Activated T-helper 17 cell treated with anti-CD3 and anti-CD28 coated beads, Interleukin-2, amount 50 U/mL, for 72 hours (primary cell): ENCODE measurements around the gene USP47. TPM values are rescaled to one million over a fixed set of nuclear protein-coding genes. Genes with fewer than 3 reads are reported as not detected.

Source experiments
- ATAC-seq: fragments of 150-1000 bp; cut with Tn5 transposase; replicated peaks from 2 replicates; pipeline ENCODE4 v1.10.0; 2021; ENCODE audit warnings: mild to moderate bottlenecking, moderate library complexity
- H3K27ac Mint-ChIP-seq: one replicate; pipeline ENCODE4 v1.8.0; 2022; ENCODE audit warnings: mixed read lengths
- H3K27me3 Mint-ChIP-seq: one replicate; pipeline ENCODE4 v1.8.0; 2022; ENCODE audit warnings: mixed read lengths
- H3K36me3 Mint-ChIP-seq: one replicate; pipeline ENCODE4 v1.8.0; 2022; ENCODE audit warnings: low read depth, mild to moderate bottlenecking, mixed read lengths
- H3K4me1 Mint-ChIP-seq: one replicate; pipeline ENCODE4 v1.8.0; 2022; ENCODE audit warnings: mixed read lengths
- H3K4me3 Mint-ChIP-seq: one replicate; pipeline ENCODE4 v1.8.0; 2022; ENCODE audit warnings: mild to moderate bottlenecking, mixed read lengths
- H3K9me3 Mint-ChIP-seq: one replicate; pipeline ENCODE4 v1.8.0; 2022; ENCODE audit warnings: mixed read lengths
- total RNA-seq, 2 donors: library from RNA; stranded (reverse); gene quantifications; one replicate each; pipeline ENCODE4 v1.2.3, GENCODE V29; 2022

USP47 gene
- total RNA-seq, 2 donors from 2014 or later: 37.1 to 58.2 TPM

DNA sequence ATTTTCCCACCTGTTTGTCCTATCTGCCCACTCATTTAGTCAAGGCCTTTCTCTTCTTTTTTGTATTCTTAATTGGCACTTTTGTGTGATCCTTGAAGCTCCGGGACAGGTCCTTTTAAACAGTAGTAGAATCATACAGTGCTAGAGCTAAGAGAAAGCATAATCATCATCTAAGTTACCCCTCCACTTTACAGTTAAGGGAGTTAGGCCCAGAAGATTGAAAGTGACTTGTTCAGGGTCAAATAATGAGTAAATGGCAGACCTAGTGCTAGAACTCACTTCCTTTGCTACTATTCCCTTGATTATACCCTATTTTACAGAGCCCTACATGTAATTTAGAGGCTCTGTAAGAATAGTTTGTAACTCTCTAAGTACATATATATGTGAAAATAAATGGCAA, 2.5 kb downstream of the USP47 start:
- peak; percentile 6 for ATAC-seq
- no peaks in the 10 kb centered on the region for H3K27me3 Mint-ChIP-seq
- H3K4me1 Mint-ChIP-seq: peaks cover 12% of the 10 kb centered on the region
- H3K4me3 Mint-ChIP-seq: no peak overlapping the region
- H3K27ac Mint-ChIP-seq: no peak overlapping the region
- no peaks in the 10 kb centered on the region for H3K9me3 Mint-ChIP-seq
- H3K36me3 Mint-ChIP-seq: peaks cover 7% of the 10 kb centered on the region

DNA sequence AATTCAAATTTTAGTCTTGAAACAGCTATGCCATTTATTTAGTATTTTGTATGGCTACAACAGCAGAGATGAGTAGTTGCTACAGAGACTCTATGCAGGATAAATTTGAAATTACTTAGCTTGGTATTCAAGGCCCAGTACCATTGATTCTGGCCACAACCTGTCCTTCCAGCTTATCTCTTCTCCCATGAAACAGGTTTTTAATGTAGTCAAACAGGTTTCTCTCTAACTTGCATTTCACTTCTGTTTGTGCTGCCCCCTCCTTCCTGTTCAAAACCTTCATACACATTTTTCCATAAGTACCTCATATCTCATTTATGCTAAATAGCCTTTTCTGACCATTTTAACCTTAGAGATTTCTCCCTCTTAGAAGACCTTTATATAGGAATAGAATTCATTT, 3.3 kb downstream of the USP47 start:
- Mint-ChIP-seq H3K4me3 (no peak overlapping the region), H3K9me3 (no peaks in the 10 kb centered on the region), H3K27me3 (no peaks in the 10 kb centered on the region), H3K27ac (no peak overlapping the region), H3K36me3 (peaks cover 7% of the 10 kb centered on the region), H3K4me1 (peaks cover 20% of the 10 kb centered on the region)
- peak; percentile 8 for ATAC-seq

DNA sequence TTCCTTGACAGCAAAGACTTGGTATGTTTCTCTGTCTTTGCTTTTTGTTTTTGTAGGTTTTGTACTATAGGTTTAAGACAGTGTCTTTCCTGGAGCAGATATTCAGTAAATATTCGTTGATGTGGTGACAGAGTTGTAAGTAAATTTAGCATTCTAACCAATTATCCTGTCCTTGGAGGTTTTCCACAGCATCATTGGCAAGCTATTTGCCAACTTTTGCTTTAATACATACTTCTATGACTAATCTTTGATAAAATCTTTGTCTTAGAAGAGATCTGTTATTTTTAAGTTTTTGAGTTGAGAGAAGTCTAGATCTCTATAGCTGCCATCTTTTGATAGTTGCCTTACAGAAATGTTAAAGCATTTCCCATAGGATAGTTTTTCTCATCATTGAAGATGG, 3.8 kb downstream of the USP47 start:
- no peak overlapping the region for H3K27ac Mint-ChIP-seq
- peaks cover 25% of the 10 kb centered on the region for H3K4me1 Mint-ChIP-seq
- no peak overlapping the region for H3K4me3 Mint-ChIP-seq
- no peak for ATAC-seq
- peaks cover 7% of the 10 kb centered on the region for H3K36me3 Mint-ChIP-seq
- no peaks in the 10 kb centered on the region for H3K27me3 Mint-ChIP-seq
- no peaks in the 10 kb centered on the region for H3K9me3 Mint-ChIP-seq

DNA sequence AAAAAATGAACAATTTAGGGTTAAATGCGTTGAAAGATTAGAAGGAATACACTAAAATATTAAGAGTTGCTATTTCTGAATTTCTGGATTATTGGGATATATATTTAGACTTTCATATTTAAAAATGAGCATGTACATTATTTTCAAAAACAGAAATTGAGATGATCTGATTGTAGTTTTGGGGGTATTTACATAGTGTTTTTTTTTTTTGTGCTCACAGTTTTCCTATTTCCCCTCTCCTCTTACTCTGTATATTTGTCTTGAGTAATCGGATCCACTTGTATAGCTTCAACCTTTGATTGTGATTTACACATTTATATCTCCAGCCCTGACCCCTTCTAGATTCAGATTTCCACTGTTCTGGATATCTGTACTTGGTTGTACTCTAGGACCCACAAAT, 5.3 kb downstream of the USP47 start:
- peak overlapping the region; percentile 1 for H3K27ac Mint-ChIP-seq
- H3K4me1 Mint-ChIP-seq: peaks cover 34% of the 10 kb centered on the region
- no peak for ATAC-seq
- no peak overlapping the region for H3K4me3 Mint-ChIP-seq
- H3K9me3 Mint-ChIP-seq: no peaks in the 10 kb centered on the region
- peaks cover 7% of the 10 kb centered on the region for H3K36me3 Mint-ChIP-seq
- H3K27me3 Mint-ChIP-seq: no peaks in the 10 kb centered on the region

DNA sequence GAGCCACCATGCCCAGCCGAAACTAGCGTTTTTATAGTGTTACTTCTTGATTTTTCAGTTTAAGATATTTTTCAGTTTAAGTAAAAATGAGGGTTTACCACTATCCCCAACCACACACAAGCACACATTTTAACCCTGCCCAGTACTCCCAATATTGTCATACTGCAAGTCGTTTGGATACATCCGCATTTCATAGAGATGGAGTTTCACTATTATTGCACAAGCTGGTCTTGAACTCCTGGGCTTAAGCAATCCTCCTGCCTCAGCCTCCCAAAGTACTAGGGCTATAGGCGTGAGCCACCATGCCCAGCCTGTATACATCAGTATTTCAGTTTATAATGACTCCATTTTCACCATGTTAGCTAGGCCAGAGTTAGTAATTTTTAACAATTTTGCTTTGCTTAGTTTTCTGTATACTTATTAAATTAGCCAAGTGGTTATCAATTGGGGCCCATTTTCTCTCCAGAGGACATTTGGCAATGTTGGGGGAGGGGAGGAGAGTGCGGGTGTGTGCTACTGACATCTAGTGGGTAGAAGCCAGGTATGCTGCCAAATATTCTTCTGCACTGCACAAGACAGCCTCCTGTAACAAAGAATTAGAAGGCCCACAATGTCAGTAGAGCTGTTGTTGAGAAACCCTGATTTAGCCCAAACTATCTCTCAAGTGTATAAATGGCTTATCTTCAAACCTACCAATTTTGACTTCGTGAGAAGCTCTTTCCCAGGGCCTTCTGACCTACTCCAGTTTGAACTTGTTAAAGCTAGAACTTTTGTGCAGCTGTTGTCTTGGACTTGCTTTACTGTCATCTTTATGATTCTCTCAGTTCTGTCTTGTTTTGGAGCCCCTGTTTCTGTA, 7.3 kb downstream of the USP47 start:
- H3K4me1 Mint-ChIP-seq: peaks cover 49% of the 10 kb centered on the region
- peak overlapping the region; percentile 3 for H3K4me3 Mint-ChIP-seq
- no peaks in the 10 kb centered on the region for H3K27me3 Mint-ChIP-seq
- H3K9me3 Mint-ChIP-seq: no peaks in the 10 kb centered on the region
- ATAC-seq: peak; percentile 69
- peak overlapping the region; percentile 4 for H3K27ac Mint-ChIP-seq
- H3K36me3 Mint-ChIP-seq: peaks cover 7% of the 10 kb centered on the region

DNA sequence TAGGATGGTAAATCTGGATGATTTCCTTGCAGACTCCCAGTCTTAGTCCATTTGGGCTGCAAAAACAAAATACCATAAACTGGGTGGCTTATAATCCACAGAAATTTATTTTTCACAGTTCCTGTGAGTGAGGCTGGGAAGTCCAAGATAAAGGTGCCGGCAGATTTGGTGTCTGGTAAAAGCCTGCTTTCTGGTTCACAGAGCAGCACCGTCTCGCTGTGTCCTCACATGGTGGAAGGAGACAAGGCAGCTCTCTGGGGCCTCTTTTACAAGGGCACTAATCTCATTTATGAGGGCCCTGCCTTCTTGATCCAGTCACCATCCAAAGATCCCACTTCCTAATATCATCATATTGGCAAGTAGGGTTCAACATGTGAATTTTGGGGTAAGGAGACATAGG, 8.9 kb downstream of the USP47 start:
- Mint-ChIP-seq H3K9me3 (no peaks in the 10 kb centered on the region), H3K27ac (peak overlapping the region; percentile 4), H3K27me3 (no peaks in the 10 kb centered on the region), H3K4me1 (peaks cover 52% of the 10 kb centered on the region), H3K4me3 (peak overlapping the region; percentile 3), H3K36me3 (peaks cover under 1% of the 10 kb centered on the region)
- no peak for ATAC-seq

DNA sequence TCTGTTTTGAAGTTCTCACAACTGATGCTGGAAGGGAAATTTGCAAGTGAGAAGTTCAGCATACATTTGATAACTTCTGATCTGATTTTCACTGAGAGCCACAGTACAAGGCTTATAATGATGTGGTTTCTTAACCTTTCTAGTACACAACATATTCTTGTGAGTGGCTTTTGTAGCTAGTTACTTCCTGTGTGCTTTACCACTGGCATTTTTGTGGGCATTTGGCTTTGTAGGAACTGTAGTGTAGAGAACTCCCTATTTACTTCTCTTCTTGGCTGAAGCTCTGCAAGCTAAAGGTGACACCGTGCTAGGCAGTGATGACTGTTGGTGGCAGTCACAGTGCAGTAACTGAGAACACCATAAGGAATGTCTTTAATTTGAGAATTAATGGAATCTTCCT, 14.9 kb downstream of the USP47 start:
- Mint-ChIP-seq H3K36me3 (no peaks in the 10 kb centered on the region), H3K27me3 (no peaks in the 10 kb centered on the region), H3K9me3 (no peaks in the 10 kb centered on the region), H3K4me3 (peak overlapping the region; percentile 26), H3K4me1 (peaks cover 38% of the 10 kb centered on the region), H3K27ac (no peak overlapping the region)
- peak; percentile 92 for ATAC-seq

DNA sequence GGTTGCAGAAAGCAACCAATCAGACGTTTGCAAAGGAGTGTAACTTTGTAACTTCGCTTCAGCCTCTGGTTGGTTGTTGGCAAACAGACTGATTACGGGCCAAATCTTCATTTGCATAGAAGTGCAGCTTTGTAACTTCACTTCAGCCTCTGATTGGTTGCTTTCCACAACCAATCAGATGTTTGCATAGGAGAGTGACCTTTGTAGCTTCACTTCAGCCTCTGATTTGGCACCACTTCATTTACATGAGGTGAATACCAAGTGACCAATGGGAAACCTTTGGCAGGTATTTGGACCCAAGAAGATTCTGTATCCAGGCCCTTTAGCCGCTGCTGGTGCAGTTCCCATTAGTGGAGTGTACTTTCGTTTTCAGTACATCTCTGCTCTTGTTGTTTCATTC, 16.0 kb downstream of the USP47 start:
- no peaks in the 10 kb centered on the region for H3K27me3 Mint-ChIP-seq
- H3K4me1 Mint-ChIP-seq: peaks cover 29% of the 10 kb centered on the region
- H3K36me3 Mint-ChIP-seq: no peaks in the 10 kb centered on the region
- no peaks in the 10 kb centered on the region for H3K9me3 Mint-ChIP-seq
- no peak overlapping the region for H3K27ac Mint-ChIP-seq
- H3K4me3 Mint-ChIP-seq: peak overlapping the region; percentile 37
- ATAC-seq: peak; percentile 38

DNA sequence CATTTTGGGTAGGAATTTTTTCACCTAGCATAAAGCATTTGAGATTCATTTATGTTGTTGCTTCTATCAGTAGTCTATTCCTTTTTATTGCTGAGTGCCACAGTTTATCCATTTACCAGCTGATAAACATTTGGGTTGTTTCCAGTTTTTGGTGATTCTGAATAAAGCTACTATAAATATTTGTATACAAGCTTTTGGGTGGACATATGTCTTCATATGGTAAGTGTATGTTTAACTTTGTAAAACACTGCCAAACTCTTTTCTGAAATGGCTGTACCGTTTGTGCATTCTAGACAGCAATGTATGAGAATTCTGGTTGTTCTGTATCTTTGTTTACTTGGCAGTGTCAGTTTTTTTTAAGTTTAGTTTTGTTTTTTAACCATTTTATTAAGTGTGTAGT, 16.9 kb downstream of the USP47 start:
- ATAC-seq: no peak
- peaks cover 21% of the 10 kb centered on the region for H3K4me1 Mint-ChIP-seq
- H3K27ac Mint-ChIP-seq: no peak overlapping the region
- peak overlapping the region; percentile 37 for H3K4me3 Mint-ChIP-seq
- no peaks in the 10 kb centered on the region for H3K9me3 Mint-ChIP-seq
- no peaks in the 10 kb centered on the region for H3K27me3 Mint-ChIP-seq
- H3K36me3 Mint-ChIP-seq: no peaks in the 10 kb centered on the region

DNA sequence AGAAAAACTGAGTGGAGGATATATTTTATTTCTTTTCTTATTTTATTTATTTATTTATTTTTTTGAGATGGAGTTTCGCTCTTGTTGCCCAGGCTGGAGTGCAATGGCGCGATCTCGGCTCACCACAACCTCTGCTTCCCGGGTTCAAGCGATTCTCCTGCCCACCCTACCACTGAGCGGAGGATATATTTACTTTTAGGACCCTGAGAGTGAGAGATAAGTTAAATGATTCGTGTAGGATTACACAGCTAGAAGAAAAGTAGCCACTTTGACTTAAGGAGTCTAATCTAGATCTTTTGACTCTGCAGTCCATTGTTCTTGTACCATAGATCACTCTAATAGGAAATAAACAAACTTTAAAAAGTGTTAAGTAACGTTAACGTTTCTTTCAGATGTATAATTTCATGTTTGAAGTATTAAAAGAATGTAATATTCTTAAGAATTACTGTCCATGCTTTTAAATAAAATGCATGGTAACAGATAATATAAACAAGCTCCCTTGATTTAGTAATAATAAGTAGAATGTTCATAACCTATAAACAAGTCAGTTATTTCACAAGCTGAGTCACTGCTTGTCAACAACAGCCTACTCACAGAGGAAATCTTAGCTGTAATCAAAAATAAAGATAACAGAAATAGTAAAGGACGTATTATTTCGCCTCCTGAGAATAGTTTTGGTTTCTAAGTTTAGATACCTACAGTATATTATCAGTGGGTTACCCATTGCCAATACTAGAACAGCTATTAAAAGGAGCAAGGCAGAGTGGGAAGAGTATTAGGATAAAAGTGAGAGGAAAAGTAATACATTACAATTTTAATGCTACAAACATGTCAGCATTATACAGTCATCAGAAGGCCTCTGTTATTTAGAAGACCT, 18.6 kb downstream of the USP47 start:
- H3K4me3 Mint-ChIP-seq: no peak overlapping the region
- H3K27ac Mint-ChIP-seq: no peak overlapping the region
- no peaks in the 10 kb centered on the region for H3K9me3 Mint-ChIP-seq
- no peaks in the 10 kb centered on the region for H3K27me3 Mint-ChIP-seq
- no peaks in the 10 kb centered on the region for H3K36me3 Mint-ChIP-seq
- no peak for ATAC-seq
- H3K4me1 Mint-ChIP-seq: peaks cover 33% of the 10 kb centered on the region

DNA sequence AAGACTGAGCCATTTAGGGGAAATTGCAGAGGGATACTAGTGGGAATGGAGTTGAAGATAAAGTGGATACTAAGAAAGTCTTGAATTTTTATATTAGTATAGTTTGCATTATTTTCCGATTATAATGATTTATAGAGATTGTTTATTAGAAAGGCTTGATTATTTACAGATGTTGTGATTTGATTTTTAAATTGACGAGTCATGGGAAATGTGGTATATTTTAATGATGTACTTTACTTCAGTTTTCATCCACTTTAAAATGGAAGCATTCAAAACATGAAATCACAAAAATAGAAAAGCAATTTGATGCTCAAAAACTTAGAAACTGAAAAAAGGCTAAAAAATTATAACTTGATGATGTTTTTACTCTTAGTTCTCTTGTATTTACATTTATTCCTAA, 21.2 kb downstream of the USP47 start:
- Mint-ChIP-seq H3K27me3 (no peaks in the 10 kb centered on the region), H3K4me3 (no peak overlapping the region), H3K27ac (no peak overlapping the region), H3K4me1 (peaks cover 39% of the 10 kb centered on the region), H3K36me3 (peaks cover 5% of the 10 kb centered on the region), H3K9me3 (no peaks in the 10 kb centered on the region)
- no peak for ATAC-seq

DNA sequence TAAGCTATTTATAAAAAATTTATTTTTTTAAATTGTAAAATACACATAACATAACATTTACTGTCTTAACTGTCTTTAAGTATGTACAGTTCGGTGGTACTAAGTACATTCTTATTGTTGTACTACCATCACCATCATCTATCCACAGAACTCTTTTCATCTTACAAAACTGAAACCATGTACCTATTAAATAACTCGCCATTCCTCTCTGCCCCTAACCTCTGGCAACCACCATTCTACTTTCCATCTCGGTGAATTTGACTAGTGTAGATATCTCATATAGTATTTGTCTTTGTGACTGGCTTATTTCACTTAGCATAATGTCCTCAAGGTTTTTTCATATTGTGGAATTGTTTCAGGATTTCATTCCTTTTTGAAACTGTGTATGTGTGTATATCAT, 22.6 kb downstream of the USP47 start:
- Mint-ChIP-seq H3K36me3 (peaks cover 5% of the 10 kb centered on the region), H3K4me3 (peak overlapping the region; percentile 40), H3K27ac (no peak overlapping the region), H3K9me3 (no peaks in the 10 kb centered on the region), H3K4me1 (peaks cover 31% of the 10 kb centered on the region), H3K27me3 (no peaks in the 10 kb centered on the region)
- ATAC-seq: no peak

DNA sequence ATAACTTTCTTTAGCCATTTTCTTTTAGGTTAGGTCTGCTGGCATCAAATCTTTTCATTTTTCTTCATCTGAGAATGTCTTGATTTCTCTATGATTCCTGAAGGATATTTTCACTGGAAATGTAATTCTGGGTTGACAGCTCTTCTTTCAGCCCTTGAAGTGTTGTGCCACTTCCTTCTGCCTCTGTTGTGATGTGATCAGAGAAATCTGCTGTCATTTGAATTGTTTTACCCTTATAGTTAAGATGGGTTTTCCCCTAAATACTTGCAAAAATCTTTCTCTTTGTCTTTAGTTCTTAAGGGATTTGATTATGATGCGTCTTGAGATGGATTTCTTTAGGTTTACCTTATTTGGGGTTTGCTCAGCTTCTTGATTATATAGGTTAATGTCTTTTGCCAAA, 23.0 kb downstream of the USP47 start:
- Mint-ChIP-seq H3K27ac (no peak overlapping the region), H3K9me3 (no peaks in the 10 kb centered on the region), H3K27me3 (no peaks in the 10 kb centered on the region), H3K36me3 (peaks cover 5% of the 10 kb centered on the region), H3K4me1 (peaks cover 31% of the 10 kb centered on the region), H3K4me3 (peak overlapping the region; percentile 40)
- peak; percentile 43 for ATAC-seq

DNA sequence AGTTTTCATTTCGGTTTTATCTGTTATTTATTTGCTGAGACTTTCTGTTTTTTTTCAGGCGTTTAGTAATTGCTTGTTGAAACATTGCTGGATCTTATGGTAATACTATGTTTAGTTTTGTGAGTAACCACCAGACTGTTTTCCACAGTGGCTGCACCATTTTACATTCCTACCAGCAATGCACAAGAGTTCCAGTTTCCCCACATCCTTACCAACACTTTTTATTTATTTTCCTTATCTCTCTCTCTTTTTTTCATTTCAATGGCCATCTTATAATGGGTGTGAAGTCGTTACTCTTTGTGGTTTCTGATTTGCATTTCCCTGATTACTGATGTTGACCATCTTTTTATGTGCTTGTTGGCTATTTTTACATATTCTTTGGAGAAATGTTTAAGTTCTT, 23.7 kb downstream of the USP47 start:
- H3K4me3 Mint-ChIP-seq: peak overlapping the region; percentile 40

DNA sequence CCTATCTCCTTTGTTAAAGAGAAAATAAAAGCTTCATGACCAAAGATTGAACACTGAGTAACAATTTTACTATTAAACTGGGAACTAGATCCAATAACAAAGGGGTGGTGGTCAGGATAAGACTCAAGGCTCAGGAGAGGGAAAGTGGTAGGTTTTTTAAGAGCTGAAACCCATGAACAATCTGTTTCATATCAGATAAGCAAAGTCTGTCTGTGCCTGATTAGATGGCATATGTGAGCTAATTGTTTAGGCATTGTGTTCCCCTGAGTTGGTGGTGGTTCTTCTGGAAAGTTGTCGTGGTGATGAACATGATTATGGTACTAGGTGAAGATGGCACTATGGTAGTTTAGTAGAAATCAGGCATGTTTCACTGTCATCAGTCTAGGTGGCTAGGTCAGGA, 24.4 kb downstream of the USP47 start:
- ATAC-seq: peak; percentile 62

More for the DNA sequence above, 23.7 kb downstream of the USP47 start:
- ATAC-seq: no peak
- no peaks in the 10 kb centered on the region for H3K27me3 Mint-ChIP-seq
- no peaks in the 10 kb centered on the region for H3K9me3 Mint-ChIP-seq
- peaks cover 5% of the 10 kb centered on the region for H3K36me3 Mint-ChIP-seq
- H3K4me1 Mint-ChIP-seq: peaks cover 36% of the 10 kb centered on the region
- no peak overlapping the region for H3K27ac Mint-ChIP-seq

More for the DNA sequence above, 24.4 kb downstream of the USP47 start:
- Mint-ChIP-seq H3K9me3 (no peaks in the 10 kb centered on the region), H3K27ac (no peak overlapping the region), H3K4me1 (peaks cover 42% of the 10 kb centered on the region), H3K4me3 (peak overlapping the region; percentile 40), H3K27me3 (no peaks in the 10 kb centered on the region), H3K36me3 (peaks cover 5% of the 10 kb centered on the region)
